Central memory CD8-positive, alpha-beta T cell (primary cell): Measurements from ENCODE around the gene ANHX.

Source experiments
- ATAC-seq: fragments of 150-1000 bp; cut with Tn5 transposase; replicated peaks from 2 replicates; pipeline ENCODE4 v1.10.0; 2022; ENCODE audit warnings: mild to moderate bottlenecking, moderate FRiP score, moderate number of reproducible peaks; ENCODE audit not compliant: poor library complexity, severe bottlenecking; ENCODE audit errors: extremely low read depth
- DNase-seq, 2 donors: peaks; one replicate each; pipeline ENCODE4 v3.0.0; 2021; ENCODE audit warnings: low spot score in 2 of 2
- H3K27ac Mint-ChIP-seq: one replicate; pipeline ENCODE4 v1.8.0; 2022; ENCODE audit warnings: low read depth, mild to moderate bottlenecking, moderate library complexity, mixed read lengths
- H3K27me3 Mint-ChIP-seq: one replicate; pipeline ENCODE4 v1.8.0; 2022; ENCODE audit warnings: mixed read lengths
- H3K36me3 Mint-ChIP-seq: one replicate; pipeline ENCODE4 v1.8.0; 2022; ENCODE audit warnings: mild to moderate bottlenecking, moderate library complexity, mixed read lengths; ENCODE audit not compliant: insufficient read depth
- H3K4me1 Mint-ChIP-seq: one replicate; pipeline ENCODE4 v1.8.0; 2022; ENCODE audit warnings: mixed read lengths
- H3K4me3 Mint-ChIP-seq: one replicate; pipeline ENCODE4 v1.8.0; 2022; ENCODE audit warnings: mild to moderate bottlenecking, moderate library complexity, mixed read lengths
- H3K9me3 Mint-ChIP-seq: one replicate; pipeline ENCODE4 v1.8.0; 2022; ENCODE audit warnings: mixed read lengths

The ANHX gene

DNA sequence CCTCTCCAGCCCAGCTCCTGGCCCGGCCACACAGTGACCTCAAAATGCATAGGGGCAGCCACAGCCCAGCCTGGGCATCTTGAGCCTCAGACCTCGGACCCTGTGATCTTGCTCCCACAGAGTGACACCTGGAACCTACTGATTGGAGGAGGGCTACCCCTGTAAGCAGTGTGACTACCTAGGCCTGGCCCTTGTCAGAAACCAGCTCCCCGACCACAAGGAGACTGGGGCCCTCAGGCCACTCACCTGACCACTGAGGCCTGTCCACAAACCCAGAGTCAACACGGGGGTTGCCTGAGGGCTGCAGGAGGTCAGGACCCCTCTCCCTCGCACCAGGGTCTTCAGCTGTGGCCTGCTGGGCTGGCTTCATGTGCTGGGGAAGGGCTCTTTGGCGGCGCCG is 9.0 kb downstream of the ANHX start:
- no peaks in the 10 kb centered on the region for H3K36me3 Mint-ChIP-seq
- H3K4me3 Mint-ChIP-seq = no peak overlapping the region
- no peaks in the 10 kb centered on the region for H3K4me1 Mint-ChIP-seq
- DNase-seq = no peak
- peaks cover 24% of the 10 kb centered on the region for H3K9me3 Mint-ChIP-seq
- ATAC-seq = no peak
- peaks cover 31% of the 10 kb centered on the region for H3K27me3 Mint-ChIP-seq
- no peak overlapping the region for H3K27ac Mint-ChIP-seq

GRCh38 chr12:133225527-133225926 is 10.2 kb downstream of the ANHX start:
- Mint-ChIP-seq H3K4me3 (no peak overlapping the region), H3K27ac (no peak overlapping the region), H3K36me3 (no peaks in the 10 kb centered on the region), H3K27me3 (peaks cover 23% of the 10 kb centered on the region), H3K4me1 (no peaks in the 10 kb centered on the region), H3K9me3 (peaks cover 24% of the 10 kb centered on the region)
- no peak for DNase-seq
- ATAC-seq = no peak

GRCh38 chr12:133222211-133222610 is 13.5 kb downstream of the ANHX start:
- Mint-ChIP-seq H3K27me3 (peaks cover 21% of the 10 kb centered on the region), H3K36me3 (peaks cover 2% of the 10 kb centered on the region), H3K4me3 (no peak overlapping the region), H3K9me3 (peaks cover 30% of the 10 kb centered on the region), H3K4me1 (no peaks in the 10 kb centered on the region), H3K27ac (no peak overlapping the region)
- ATAC-seq (no peak), DNase-seq (no peak)

DNA sequence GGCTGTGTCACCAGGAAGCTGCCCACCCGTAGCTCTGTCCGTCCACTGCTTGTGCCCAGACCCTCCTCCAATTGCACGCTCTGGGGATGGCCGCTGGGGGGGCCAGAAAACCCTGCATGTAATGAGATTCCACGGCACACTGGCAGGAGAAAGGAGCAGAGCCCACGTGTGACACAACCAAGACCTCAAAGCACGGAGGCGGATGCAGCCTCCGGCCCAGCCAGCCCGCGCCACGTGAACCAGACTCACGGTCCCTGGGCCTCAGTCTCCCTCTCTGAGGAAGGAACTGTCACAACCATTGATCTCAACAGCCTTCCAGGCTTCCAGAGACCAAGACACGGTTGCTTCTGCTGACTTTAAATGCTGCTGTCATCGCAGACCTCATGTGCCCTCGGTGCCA is 14.4 kb downstream of the ANHX start:
- Mint-ChIP-seq H3K4me3 (no peak overlapping the region), H3K36me3 (peaks cover 2% of the 10 kb centered on the region), H3K9me3 (peaks cover 30% of the 10 kb centered on the region), H3K27me3 (peaks cover 21% of the 10 kb centered on the region), H3K27ac (no peak overlapping the region), H3K4me1 (no peaks in the 10 kb centered on the region)
- ATAC-seq (no peak), DNase-seq (no peak)

DNA sequence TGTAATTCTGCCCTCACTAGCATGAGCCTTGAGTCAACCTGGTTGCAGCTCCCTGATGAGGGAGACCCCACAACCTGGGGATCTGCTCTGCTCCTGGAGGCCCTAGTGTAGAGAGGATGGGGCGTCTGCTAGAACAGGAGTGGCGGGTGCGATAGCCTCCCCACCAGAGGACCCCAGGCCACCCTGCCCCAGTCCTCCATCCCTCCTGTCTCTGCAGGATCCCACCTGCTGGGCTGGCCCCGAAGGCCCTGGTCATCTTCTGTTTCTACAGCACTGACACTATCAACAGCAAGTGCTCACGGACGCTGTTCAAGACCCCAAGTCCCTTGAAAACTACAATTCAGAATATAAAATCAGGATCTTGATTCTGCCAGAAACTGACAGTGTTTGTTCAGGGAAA is 15.2 kb downstream of the ANHX start:
- peaks cover 21% of the 10 kb centered on the region for H3K27me3 Mint-ChIP-seq
- H3K36me3 Mint-ChIP-seq = peaks cover 2% of the 10 kb centered on the region
- no peak overlapping the region for H3K27ac Mint-ChIP-seq
- DNase-seq (no peak), ATAC-seq (no peak)
- no peak overlapping the region for H3K4me3 Mint-ChIP-seq
- no peaks in the 10 kb centered on the region for H3K4me1 Mint-ChIP-seq
- H3K9me3 Mint-ChIP-seq = peaks cover 30% of the 10 kb centered on the region

DNA sequence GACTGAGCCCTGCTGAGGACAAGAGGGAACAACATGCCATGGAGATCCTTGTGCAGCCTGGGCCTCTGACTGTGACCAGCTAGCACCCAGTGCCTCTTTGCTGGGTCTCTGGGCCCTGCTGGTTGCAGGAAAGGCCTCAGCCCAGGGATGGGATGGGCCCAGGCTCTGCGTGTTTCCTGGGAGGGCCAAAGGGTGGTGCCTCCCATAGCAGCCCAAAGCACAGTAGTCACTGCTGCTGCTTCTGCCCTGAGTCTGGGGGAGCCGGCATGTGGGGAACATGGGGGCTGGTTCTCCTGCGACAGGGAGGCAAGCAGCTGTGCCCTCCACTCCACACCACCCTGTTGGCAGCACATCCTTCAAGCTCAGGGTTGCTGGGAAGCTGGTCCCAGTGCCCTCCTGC is 18.5 kb downstream of the ANHX start:
- Mint-ChIP-seq H3K27me3 (peaks cover 21% of the 10 kb centered on the region), H3K4me1 (no peaks in the 10 kb centered on the region), H3K27ac (no peak overlapping the region), H3K9me3 (peaks cover 37% of the 10 kb centered on the region), H3K36me3 (peaks cover 2% of the 10 kb centered on the region), H3K4me3 (no peak overlapping the region)
- ATAC-seq (no peak), DNase-seq (no peak)

DNA sequence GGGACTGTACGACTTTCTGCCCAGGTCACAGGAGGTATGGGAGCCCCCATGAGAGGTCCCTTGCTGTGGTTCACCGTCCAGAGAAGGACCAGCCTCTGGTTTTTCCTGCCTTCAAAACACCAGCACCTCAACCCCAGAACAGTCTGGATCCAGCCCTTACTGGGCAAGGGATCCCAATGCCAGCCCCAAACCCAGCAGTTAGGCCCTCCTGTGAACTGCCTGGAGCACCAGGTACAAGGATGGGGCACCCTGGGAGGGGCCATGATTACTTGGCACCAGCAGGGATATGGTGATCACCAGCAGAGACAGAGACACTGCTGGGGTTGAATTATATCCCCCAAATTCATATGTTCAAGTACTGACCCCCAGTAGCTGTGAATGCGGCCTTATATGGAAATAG is 20.0 kb downstream of the ANHX start:
- peaks cover 42% of the 10 kb centered on the region for H3K9me3 Mint-ChIP-seq
- H3K4me3 Mint-ChIP-seq = no peak overlapping the region
- H3K27ac Mint-ChIP-seq = no peak overlapping the region
- no peaks in the 10 kb centered on the region for H3K4me1 Mint-ChIP-seq
- DNase-seq = no peak
- H3K36me3 Mint-ChIP-seq = peaks cover 2% of the 10 kb centered on the region
- H3K27me3 Mint-ChIP-seq = peaks cover 21% of the 10 kb centered on the region
- no peak for ATAC-seq

DNA sequence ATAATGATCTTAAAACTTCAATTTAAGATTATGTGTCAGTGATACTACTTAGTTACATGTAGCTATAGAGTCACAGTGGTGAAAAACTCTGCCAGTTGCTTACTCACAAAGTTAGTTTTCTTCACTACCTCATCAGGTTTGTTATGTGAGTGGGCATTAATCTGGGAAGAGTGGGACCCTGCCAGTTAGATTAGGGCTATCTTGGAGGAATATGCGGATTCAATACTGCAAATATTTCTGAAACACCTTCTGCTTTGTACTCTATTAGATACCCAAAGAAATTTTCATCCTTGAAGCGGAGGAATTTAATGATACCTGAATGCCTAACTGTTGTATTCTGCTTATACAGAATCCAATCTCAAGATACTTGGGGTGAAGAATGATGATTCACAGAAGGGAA is 29.3 kb downstream of the ANHX start:
- DNase-seq (no peak), ATAC-seq (no peak)
- Mint-ChIP-seq H3K36me3 (peaks cover 28% of the 10 kb centered on the region), H3K4me1 (no peaks in the 10 kb centered on the region), H3K4me3 (no peak overlapping the region), H3K9me3 (peaks cover 9% of the 10 kb centered on the region), H3K27me3 (no peaks in the 10 kb centered on the region), H3K27ac (no peak overlapping the region)

- Mint-ChIP-seq H3K27me3 (no peaks in the 10 kb centered on the region), H3K36me3 (peaks cover 41% of the 10 kb centered on the region), H3K27ac (no peak overlapping the region), H3K4me1 (peaks cover 7% of the 10 kb centered on the region), H3K4me3 (no peak overlapping the region), H3K9me3 (peaks cover 24% of the 10 kb centered on the region)
- no peak for ATAC-seq
- no peak for DNase-seq
Measured at GRCh38 chr12:133204264-133204603, 31.4 kb downstream of the ANHX start.

DNA sequence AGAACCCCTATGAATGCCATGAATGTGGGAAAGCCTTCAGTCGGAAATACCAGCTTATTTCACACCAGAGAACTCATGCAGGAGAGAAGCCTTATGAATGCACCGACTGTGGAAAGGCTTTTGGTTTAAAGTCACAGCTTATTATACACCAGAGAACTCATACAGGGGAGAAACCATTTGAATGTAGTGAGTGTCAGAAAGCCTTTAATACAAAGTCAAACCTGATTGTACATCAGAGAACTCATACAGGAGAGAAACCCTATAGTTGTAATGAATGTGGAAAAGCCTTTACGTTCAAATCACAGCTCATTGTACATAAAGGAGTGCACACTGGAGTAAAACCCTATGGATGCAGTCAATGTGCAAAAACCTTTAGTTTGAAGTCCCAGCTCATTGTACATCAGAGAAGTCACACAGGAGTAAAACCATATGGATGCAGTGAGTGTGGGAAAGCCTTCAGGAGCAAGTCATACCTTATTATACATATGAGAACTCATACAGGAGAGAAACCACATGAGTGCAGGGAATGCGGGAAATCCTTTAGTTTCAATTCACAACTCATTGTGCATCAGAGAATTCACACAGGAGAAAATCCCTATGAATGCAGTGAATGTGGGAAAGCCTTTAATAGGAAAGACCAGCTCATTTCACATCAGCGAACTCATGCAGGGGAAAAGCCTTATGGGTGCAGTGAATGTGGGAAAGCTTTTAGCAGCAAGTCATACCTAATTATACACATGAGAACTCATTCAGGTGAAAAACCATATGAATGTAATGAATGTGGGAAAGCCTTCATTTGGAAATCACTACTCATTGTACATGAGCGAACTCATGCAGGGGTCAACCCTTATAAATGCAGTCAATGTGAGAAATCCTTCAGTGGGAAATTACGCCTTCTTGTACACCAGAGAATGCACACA is 32.1 kb downstream of the ANHX start:
- H3K4me3 Mint-ChIP-seq = peak overlapping the region; percentile 40
- DNase-seq = no peak
- peaks cover 23% of the 10 kb centered on the region for H3K9me3 Mint-ChIP-seq
- no peaks in the 10 kb centered on the region for H3K27me3 Mint-ChIP-seq
- no peak for ATAC-seq
- H3K27ac Mint-ChIP-seq = peak overlapping the region; percentile 62
- H3K36me3 Mint-ChIP-seq = peaks cover 41% of the 10 kb centered on the region
- H3K4me1 Mint-ChIP-seq = peaks cover 7% of the 10 kb centered on the region

DNA sequence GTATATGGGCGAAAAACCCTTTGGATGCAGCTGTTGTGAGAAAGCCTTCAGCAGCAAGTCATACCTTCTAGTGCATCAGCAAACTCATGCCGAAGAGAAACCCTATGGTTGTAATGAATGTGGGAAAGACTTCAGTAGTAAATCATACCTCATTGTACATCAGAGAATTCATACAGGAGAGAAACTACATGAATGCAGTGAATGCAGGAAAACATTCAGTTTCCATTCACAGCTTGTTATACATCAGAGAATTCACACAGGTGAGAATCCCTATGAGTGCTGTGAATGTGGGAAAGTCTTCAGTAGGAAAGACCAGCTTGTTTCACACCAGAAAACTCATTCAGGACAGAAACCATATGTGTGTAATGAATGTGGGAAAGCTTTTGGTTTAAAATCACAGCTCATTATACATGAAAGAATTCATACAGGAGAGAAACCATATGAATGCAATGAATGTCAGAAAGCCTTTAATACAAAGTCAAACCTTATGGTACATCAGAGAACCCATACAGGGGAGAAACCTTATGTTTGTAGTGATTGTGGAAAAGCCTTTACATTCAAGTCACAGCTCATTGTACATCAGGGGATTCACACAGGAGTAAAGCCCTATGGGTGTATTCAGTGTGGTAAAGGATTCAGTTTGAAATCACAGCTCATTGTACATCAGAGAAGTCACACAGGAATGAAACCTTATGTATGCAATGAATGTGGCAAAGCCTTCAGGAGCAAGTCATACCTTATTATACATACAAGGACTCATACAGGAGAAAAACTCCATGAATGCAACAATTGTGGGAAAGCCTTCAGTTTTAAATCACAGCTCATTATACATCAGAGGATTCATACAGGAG is 33.0 kb downstream of the ANHX start:
- DNase-seq = no peak
- Mint-ChIP-seq H3K9me3 (peaks cover 19% of the 10 kb centered on the region), H3K36me3 (peaks cover 41% of the 10 kb centered on the region)

GRCh38 chr12:133201888-133202287 is 33.8 kb downstream of the ANHX start:
- no peaks in the 10 kb centered on the region for H3K27me3 Mint-ChIP-seq
- H3K4me3 Mint-ChIP-seq = no peak overlapping the region
- ATAC-seq (no peak), DNase-seq (no peak)
- peaks cover 7% of the 10 kb centered on the region for H3K4me1 Mint-ChIP-seq
- no peak overlapping the region for H3K27ac Mint-ChIP-seq
- H3K9me3 Mint-ChIP-seq = peaks cover 19% of the 10 kb centered on the region
- peaks cover 39% of the 10 kb centered on the region for H3K36me3 Mint-ChIP-seq

More for the DNA sequence above, 33.0 kb downstream of the ANHX start:
- Mint-ChIP-seq H3K27ac (peak overlapping the region; percentile 62), H3K27me3 (no peaks in the 10 kb centered on the region), H3K4me3 (peak overlapping the region; percentile 40), H3K4me1 (peaks cover 7% of the 10 kb centered on the region)
- ATAC-seq = no peak

- Mint-ChIP-seq H3K4me3 (no peak overlapping the region), H3K27me3 (no peaks in the 10 kb centered on the region), H3K9me3 (peaks cover 44% of the 10 kb centered on the region), H3K36me3 (peaks cover 74% of the 10 kb centered on the region), H3K4me1 (no peaks in the 10 kb centered on the region), H3K27ac (no peak overlapping the region)
- ATAC-seq = no peak
- DNase-seq = no peak
Measured at GRCh38 chr12:133192847-133193246, 42.8 kb downstream of the ANHX start.
